ENCODE measurements around the gene CNGB1.

CNGB1 gene

GRCh38 chr16:57958544-57958943 is 12.4 kb downstream of the CNGB1 start:
- H3K9me3 Mint-ChIP-seq, result no peaks in the 10 kb centered on the region
- no peaks in the 10 kb centered on the region for H3K27me3 Mint-ChIP-seq (ENCODE audit: low read depth)
- no peaks in the 10 kb centered on the region for H3K36me3 Mint-ChIP-seq (ENCODE audit: low read depth)
- H3K27ac Mint-ChIP-seq, result no peak overlapping the region
- H3K4me1 Mint-ChIP-seq (ENCODE audit: low read depth), result no peaks in the 10 kb centered on the region
- no peak overlapping the region for H3K4me3 Mint-ChIP-seq

- no peak overlapping the region for H3K27ac Mint-ChIP-seq
- no peaks in the 10 kb centered on the region for H3K27me3 Mint-ChIP-seq (ENCODE audit: low read depth)
- no peak overlapping the region for H3K4me3 Mint-ChIP-seq
- H3K9me3 Mint-ChIP-seq, result no peaks in the 10 kb centered on the region
- H3K36me3 Mint-ChIP-seq (ENCODE audit: low read depth), result no peaks in the 10 kb centered on the region
- H3K4me1 Mint-ChIP-seq (ENCODE audit: low read depth), result no peaks in the 10 kb centered on the region
These were observed 13.1 kb downstream of the CNGB1 start for GRCh38 chr16:57957673-57958392.

- no peaks in the 10 kb centered on the region for H3K9me3 Mint-ChIP-seq
- H3K27me3 Mint-ChIP-seq (ENCODE audit: low read depth), result no peaks in the 10 kb centered on the region
- no peaks in the 10 kb centered on the region for H3K36me3 Mint-ChIP-seq (ENCODE audit: low read depth)
- H3K4me3 Mint-ChIP-seq, result no peak overlapping the region
- no peak overlapping the region for H3K27ac Mint-ChIP-seq
- no peaks in the 10 kb centered on the region for H3K4me1 Mint-ChIP-seq (ENCODE audit: low read depth)
These were observed 13.8 kb downstream of the CNGB1 start for GRCh38 chr16:57956924-57957672.

GRCh38 chr16:57956270-57956808 is 14.6 kb downstream of the CNGB1 start:
- Mint-ChIP-seq H3K4me3 (no peak overlapping the region), H3K36me3 (ENCODE audit: low read depth) (no peaks in the 10 kb centered on the region), H3K27ac (no peak overlapping the region), H3K4me1 (ENCODE audit: low read depth) (no peaks in the 10 kb centered on the region), H3K27me3 (ENCODE audit: low read depth) (no peaks in the 10 kb centered on the region), H3K9me3 (no peaks in the 10 kb centered on the region)

GRCh38 chr16:57955572-57956188 is 15.2 kb downstream of the CNGB1 start:
- no peaks in the 10 kb centered on the region for H3K4me1 Mint-ChIP-seq (ENCODE audit: low read depth)
- H3K27ac Mint-ChIP-seq, result no peak overlapping the region
- no peak overlapping the region for H3K4me3 Mint-ChIP-seq
- H3K27me3 Mint-ChIP-seq (ENCODE audit: low read depth), result no peaks in the 10 kb centered on the region
- H3K36me3 Mint-ChIP-seq (ENCODE audit: low read depth), result no peaks in the 10 kb centered on the region
- H3K9me3 Mint-ChIP-seq, result no peaks in the 10 kb centered on the region

GRCh38 chr16:57953857-57954256 is 17.1 kb downstream of the CNGB1 start:
- Mint-ChIP-seq H3K9me3 (no peaks in the 10 kb centered on the region), H3K4me1 (ENCODE audit: low read depth) (no peaks in the 10 kb centered on the region), H3K27ac (no peak overlapping the region), H3K27me3 (ENCODE audit: low read depth) (no peaks in the 10 kb centered on the region), H3K36me3 (ENCODE audit: low read depth) (no peaks in the 10 kb centered on the region), H3K4me3 (no peak overlapping the region)

- no peak overlapping the region for H3K4me3 Mint-ChIP-seq
- H3K36me3 Mint-ChIP-seq (ENCODE audit: low read depth), result no peaks in the 10 kb centered on the region
- H3K4me1 Mint-ChIP-seq (ENCODE audit: low read depth), result no peaks in the 10 kb centered on the region
- no peaks in the 10 kb centered on the region for H3K9me3 Mint-ChIP-seq
- H3K27ac Mint-ChIP-seq, result no peak overlapping the region
- H3K27me3 Mint-ChIP-seq (ENCODE audit: low read depth), result no peaks in the 10 kb centered on the region
These were observed 18.0 kb downstream of the CNGB1 start for GRCh38 chr16:57952909-57953308.

- no peaks in the 10 kb centered on the region for H3K9me3 Mint-ChIP-seq
- no peaks in the 10 kb centered on the region for H3K27me3 Mint-ChIP-seq (ENCODE audit: low read depth)
- no peak overlapping the region for H3K27ac Mint-ChIP-seq
- H3K4me1 Mint-ChIP-seq (ENCODE audit: low read depth), result no peaks in the 10 kb centered on the region
- no peak overlapping the region for H3K4me3 Mint-ChIP-seq
- no peaks in the 10 kb centered on the region for H3K36me3 Mint-ChIP-seq (ENCODE audit: low read depth)
These were observed 19.5 kb downstream of the CNGB1 start for GRCh38 chr16:57951204-57951960.

- Mint-ChIP-seq H3K4me3 (no peak overlapping the region), H3K36me3 (ENCODE audit: low read depth) (no peaks in the 10 kb centered on the region), H3K27ac (no peak overlapping the region), H3K9me3 (no peaks in the 10 kb centered on the region), H3K27me3 (ENCODE audit: low read depth) (no peaks in the 10 kb centered on the region), H3K4me1 (ENCODE audit: low read depth) (no peaks in the 10 kb centered on the region)
These were observed 20.5 kb downstream of the CNGB1 start for GRCh38 chr16:57950382-57950781.

- Mint-ChIP-seq H3K36me3 (ENCODE audit: low read depth) (no peaks in the 10 kb centered on the region), H3K4me3 (no peak overlapping the region), H3K27ac (no peak overlapping the region), H3K27me3 (ENCODE audit: low read depth) (no peaks in the 10 kb centered on the region), H3K9me3 (no peaks in the 10 kb centered on the region), H3K4me1 (ENCODE audit: low read depth) (no peaks in the 10 kb centered on the region)
These were observed 21.2 kb downstream of the CNGB1 start for GRCh38 chr16:57949595-57950238.

- Mint-ChIP-seq H3K36me3 (ENCODE audit: low read depth) (no peaks in the 10 kb centered on the region), H3K4me1 (ENCODE audit: low read depth) (no peaks in the 10 kb centered on the region), H3K27ac (no peak overlapping the region), H3K4me3 (no peak overlapping the region), H3K9me3 (no peaks in the 10 kb centered on the region), H3K27me3 (ENCODE audit: low read depth) (no peaks in the 10 kb centered on the region)
These were observed 21.9 kb downstream of the CNGB1 start for GRCh38 chr16:57949013-57949412.

- Mint-ChIP-seq H3K4me3 (no peak overlapping the region), H3K4me1 (ENCODE audit: low read depth) (no peaks in the 10 kb centered on the region), H3K9me3 (no peaks in the 10 kb centered on the region), H3K27me3 (ENCODE audit: low read depth) (no peaks in the 10 kb centered on the region), H3K27ac (no peak overlapping the region), H3K36me3 (ENCODE audit: low read depth) (no peaks in the 10 kb centered on the region)
These were observed 22.9 kb downstream of the CNGB1 start for GRCh38 chr16:57948027-57948426.

GRCh38 chr16:57947261-57947660 is 23.7 kb downstream of the CNGB1 start:
- Mint-ChIP-seq H3K27ac (no peak overlapping the region), H3K27me3 (ENCODE audit: low read depth) (no peaks in the 10 kb centered on the region), H3K4me1 (ENCODE audit: low read depth) (no peaks in the 10 kb centered on the region), H3K4me3 (no peak overlapping the region), H3K36me3 (ENCODE audit: low read depth) (no peaks in the 10 kb centered on the region), H3K9me3 (no peaks in the 10 kb centered on the region)
